K562 (cell line): ENCODE results near the gene PTTG1IP. TPM values are rescaled to one million over a fixed set of nuclear protein-coding genes. Genes with fewer than 3 reads are reported as not detected.

Experiments
- CUX1 ChIP-seq: fragments of 200-800 bp; sonication (Bioruptor generic); IDR thresholded peaks from 2 replicates; pipeline ENCODE4 v1.6.1; 2016; ENCODE audit warnings: missing genetic modification characterization, missing compliant biosample characterization
- ETV1 ChIP-seq: fragments of 450-650 bp; conservative IDR thresholded peaks from 2 replicates; pipeline ENCODE4 v1.6.1; 2016; ENCODE audit warnings: missing genetic modification characterization, control low read depth, low read depth, missing compliant biosample characterization
- FOXK1 ChIP-seq: sonication (generic); formaldehyde crosslinking; IDR thresholded peaks from 2 replicates; pipeline ENCODE4 v1.8.0; 2022; ENCODE audit warnings: missing genetic modification reagents, mild to moderate bottlenecking, borderline replicate concordance
- HDAC6 ChIP-seq: IDR thresholded peaks from 2 replicates; pipeline ENCODE4 v1.6.1; 2012; ENCODE audit warnings: low read depth, mild to moderate bottlenecking, control low read depth, inconsistent platforms, low read length, moderate library complexity
- HNRNPH1 ChIP-seq: fragments of 200-400 bp; formaldehyde crosslinking; optimal IDR thresholded peaks from 2 replicates; pipeline ENCODE3; 2017; ENCODE audit warnings: low read depth, mild to moderate bottlenecking, low read length, moderate library complexity
- HNRNPL ChIP-seq: fragments of 200-400 bp; formaldehyde crosslinking; IDR thresholded peaks from 2 replicates; pipeline ENCODE4 v1.6.1; 2017; ENCODE audit warnings: low read depth, mild to moderate bottlenecking, low read length
- ID3 ChIP-seq, 2 experiments: fragments of 250-450 bp in 1 of 2; fragments of 450-650 bp in 1 of 2; sonication (Bioruptor Pico) in 1 of 2; IDR thresholded peaks; 2 replicates each; pipeline versions ENCODE4 v1.6.1 to v1.8.0; 2016 to 2021; ENCODE audit warnings: mild to moderate bottlenecking in 2 of 2, moderate library complexity in 2 of 2, missing compliant biosample characterization in 1 of 2, missing genetic modification characterization in 1 of 2
- KDM4B ChIP-seq, 2 experiments: fragments of 450-650 bp in 1 of 2; sonication (generic) in 1 of 2; IDR thresholded peaks; 2 replicates each; pipeline ENCODE4 v1.6.1; 2016 to 2017; ENCODE audit warnings: borderline replicate concordance in 2 of 2, antibody characterized with exemption in 1 of 2, low read depth in 1 of 2, mild to moderate bottlenecking in 1 of 2
- NCOA6 ChIP-seq: fragments of 450-650 bp; IDR thresholded peaks from 2 replicates; pipeline ENCODE4 v1.6.1; 2017; ENCODE audit warnings: mild to moderate bottlenecking
- NR0B1 ChIP-seq: fragments of 450-650 bp; IDR thresholded peaks from one replicate; pipeline ENCODE4 v1.6.1; 2018; ENCODE audit warnings: mild to moderate bottlenecking, moderate library complexity; ENCODE audit not compliant: partially characterized antibody
- SIN3A ChIP-seq, 2 experiments: fragments of 150-350 bp in 1 of 2; IDR thresholded peaks; 2 replicates each; pipeline ENCODE4 v1.6.1; 2011 to 2016; ENCODE audit warnings: borderline replicate concordance in 2 of 2, low read depth in 2 of 2, low read length in 2 of 2, mild to moderate bottlenecking in 2 of 2, moderate library complexity in 2 of 2; ENCODE audit not compliant: control insufficient read depth in 1 of 2
- ZNF551 ChIP-seq: fragments of 250-450 bp; sonication (Bioruptor Pico); IDR thresholded peaks from 2 replicates; pipeline ENCODE4 v1.5.0; 2021; ENCODE audit warnings: mild to moderate bottlenecking, moderate library complexity
- ZNF696 ChIP-seq: fragments of 250-450 bp; sonication (Bioruptor Pico); conservative IDR thresholded peaks from 2 replicates; pipeline ENCODE4 v1.4.0; 2020; ENCODE audit warnings: mild to moderate bottlenecking, moderate library complexity
- polyA plus RNA-seq, 8 experiments: library from polyadenylated mRNA; depleted of rRNA in 4 of 8; stranded (reverse) in 5 of 8; unstranded in 3 of 8; fragments of >200 nt; fragmentation: Nextera tagmentation in 2 of 8; fragmentation: Illumina TruSeq in 1 of 8; extraction: Ambion mirVana in 2 of 8; extraction: Trizol in 1 of 8; gene quantifications; 2 replicates each; pipeline versions ENCODE4 v1.2.1 to v1.2.3, GENCODE V29; 2011 to 2014; ENCODE audit warnings: inconsistent platforms in 1 of 8, missing spikeins in 1 of 8
- total RNA-seq, 7 experiments: library from RNA; depleted of rRNA in 6 of 7; stranded (reverse); fragments of >200 nt in 6 of 7; fragmentation: Illumina TruSeq in 2 of 7; extraction: Trizol in 2 of 7; gene quantifications; 2 replicates each; pipeline versions ENCODE4 v1.2.1 to v1.2.3, GENCODE V29; 2011 to 2021; ENCODE audit warnings: low replicate concordance in 1 of 7
- TF ChIP-seq, protein P1 (sequence below): sonication (generic); formaldehyde crosslinking; IDR thresholded peaks from 2 replicates; pipeline ENCODE4 v1.8.1; 2023; ENCODE audit warnings: mild to moderate bottlenecking, missing genetic modification reagents, moderate library complexity

Gene PTTG1IP
- total and polyA plus RNA-seq, 9 of the 15 experiments (the other 6 are each of a cell fraction or from before 2014, with no cell fraction given): 5.0 to 99.3 (median 82.4) TPM

DNA sequence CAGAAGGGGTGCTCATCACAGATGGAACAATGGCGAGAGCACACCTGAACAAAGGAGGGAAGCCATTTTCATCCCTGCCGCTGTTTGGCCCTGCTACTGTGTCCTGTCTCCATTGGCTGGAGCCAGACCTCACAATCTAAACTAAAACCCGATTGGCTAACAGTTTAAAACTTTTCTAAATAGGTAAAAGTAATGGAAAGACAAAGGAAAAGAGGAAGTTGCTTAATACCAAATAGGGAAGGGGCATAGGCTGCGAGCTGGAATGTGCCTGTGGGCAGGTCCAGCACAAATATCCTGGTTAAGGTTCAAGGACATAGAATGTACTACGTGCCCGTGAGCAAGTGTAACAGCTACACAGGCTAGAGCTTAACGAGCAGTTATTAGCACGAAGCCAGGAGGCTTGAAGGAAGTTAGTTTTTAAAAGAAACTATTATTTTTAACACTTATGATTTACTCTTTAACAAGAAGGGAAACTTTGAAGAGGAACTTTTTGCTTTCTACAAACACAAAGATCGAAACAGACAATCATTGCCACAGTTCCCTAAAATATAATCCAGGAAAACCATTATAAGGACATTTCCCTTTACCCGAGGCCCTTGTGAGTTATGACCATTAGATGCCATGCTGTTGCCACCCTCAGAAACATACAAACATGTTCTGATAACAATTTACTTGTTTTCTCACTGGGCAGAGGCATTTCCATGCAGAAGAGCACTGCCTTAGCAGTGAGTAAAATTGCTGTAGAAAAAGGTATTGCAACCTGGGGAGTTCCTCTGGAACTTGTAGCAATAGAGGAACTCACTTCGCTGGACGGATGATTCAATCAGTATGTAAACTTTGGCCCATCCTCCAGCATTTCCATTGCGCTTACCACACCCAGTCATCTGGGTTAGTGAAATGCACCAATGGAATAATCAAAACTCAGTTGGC is 4.8 kb upstream of the PTTG1IP start (continued):
- no peak for TF ChIP-seq CUX1 (CRISPR knock-in tag)
- no peak for TF ChIP-seq HDAC6
- TF ChIP-seq HNRNPH1: no peak
- TF ChIP-seq, protein P1, sequence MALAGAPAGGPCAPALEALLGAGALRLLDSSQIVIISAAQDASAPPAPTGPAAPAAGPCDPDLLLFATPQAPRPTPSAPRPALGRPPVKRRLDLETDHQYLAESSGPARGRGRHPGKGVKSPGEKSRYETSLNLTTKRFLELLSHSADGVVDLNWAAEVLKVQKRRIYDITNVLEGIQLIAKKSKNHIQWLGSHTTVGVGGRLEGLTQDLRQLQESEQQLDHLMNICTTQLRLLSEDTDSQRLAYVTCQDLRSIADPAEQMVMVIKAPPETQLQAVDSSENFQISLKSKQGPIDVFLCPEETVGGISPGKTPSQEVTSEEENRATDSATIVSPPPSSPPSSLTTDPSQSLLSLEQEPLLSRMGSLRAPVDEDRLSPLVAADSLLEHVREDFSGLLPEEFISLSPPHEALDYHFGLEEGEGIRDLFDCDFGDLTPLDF (CRISPR knock-in tag): no peak
- TF ChIP-seq NR0B1: no peak
- TF ChIP-seq SIN3A (IDR thresholded peaks at IDR 0.05; ENCODE audit: borderline replicate concordance in 2 of 2, control insufficient read depth in 1 of 2, low read depth in 2 of 2, low read length in 2 of 2): no peak
- no peak for TF ChIP-seq NCOA6
- TF ChIP-seq ID3 (CRISPR knock-in tag; IDR thresholded peaks at IDR 0.05): no peak
- TF ChIP-seq ID3 (tag; IDR thresholded peaks at IDR 0.05): 0 out of 2 replicates have a peak, but pooled peaks have one; percentile 53
- no peak for TF ChIP-seq ZNF696 (CRISPR knock-in tag)
- no peak for TF ChIP-seq ZNF551 (CRISPR knock-in tag)
- TF ChIP-seq KDM4B (IDR thresholded peaks at IDR 0.05; ENCODE audit: borderline replicate concordance in 2 of 2, low read depth in 1 of 2): no peak
- TF ChIP-seq HNRNPL: no peak
- TF ChIP-seq ETV1 (tag): 0 out of 2 replicates have a peak, but pooled peaks have one; percentile 12
- no peak for TF ChIP-seq FOXK1
